Measurements from ENCODE around the gene FUT3.

FUT3 gene

GRCh38 chr19:5801796-5802619, 49.2 kb downstream of the FUT3 start:
- no peak for DNase-seq (ENCODE audit: low spot score)

- no peak for DNase-seq (ENCODE audit: low spot score)
Measured at GRCh38 chr19:5800361-5801270, 50.6 kb downstream of the FUT3 start.

- DNase-seq (ENCODE audit: low spot score): no peak
Measured at GRCh38 chr19:5799247-5800241, 51.7 kb downstream of the FUT3 start.

GRCh38 chr19:5798244-5798643, 53.0 kb downstream of the FUT3 start:
- DNase-seq (ENCODE audit: low spot score): no peak

- DNase-seq (ENCODE audit: low spot score): no peak
Measured at GRCh38 chr19:5795382-5795919, 55.8 kb downstream of the FUT3 start.

- no peak for DNase-seq (ENCODE audit: low spot score)
Measured at GRCh38 chr19:5793188-5793587, 58.1 kb downstream of the FUT3 start.
